ENCODE results near the gene FHOD3. TPM values are rescaled to one million over a fixed set of nuclear protein-coding genes. Genes with fewer than 3 reads are reported as not detected.

FHOD3 gene
- total and polyA plus RNA-seq, 2 experiments from 2014 or later: 2.7 to 8.7 TPM

DNA sequence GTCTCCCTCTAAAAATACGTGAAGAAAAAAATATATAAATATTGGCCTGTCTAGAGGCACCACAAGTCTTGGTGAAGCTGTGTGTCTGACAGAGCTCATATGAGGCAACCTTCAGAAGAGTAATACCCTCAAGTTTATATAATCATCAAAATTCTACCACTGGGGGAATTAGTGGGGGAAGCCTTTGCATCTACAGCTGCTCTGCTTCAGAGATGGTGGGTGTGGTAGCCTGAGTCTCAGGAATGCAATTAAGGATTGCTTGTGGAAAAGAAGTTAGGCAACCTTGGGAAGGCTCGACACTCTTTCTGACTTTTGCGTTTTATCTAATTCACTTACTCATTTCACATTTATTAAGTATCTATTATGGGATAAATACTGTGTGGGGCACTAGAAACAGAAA is 513.9 kb downstream of the FHOD3 start:
- no peak for ATAC-seq
- peaks cover 1% of the 10 kb centered on the region for H3K27me3 Mint-ChIP-seq (ENCODE audit: insufficient read depth, low read depth, poor library complexity)

More for the DNA sequence above, 513.9 kb downstream of the FHOD3 start:
- Histone ChIP-seq H3K4me2 (no peak overlapping the region), H3K27ac (ENCODE audit: low read depth) (no peak overlapping the region), H3K36me3 (ENCODE audit: insufficient read depth) (peaks cover 8% of the 10 kb centered on the region; the same call in 1 of the 2 replicates), H3F3A (replicated peaks; ENCODE audit: low read depth) (no peaks in the 10 kb centered on the region), H3K9me2 (ENCODE audit: insufficient read depth) (no peaks in the 10 kb centered on the region), H3K79me2 (replicated peaks; ENCODE audit: insufficient read depth) (no peaks in the 10 kb centered on the region), H2AFZ (no peak overlapping the region), H3K4me3 (no peak overlapping the region), H4K20me1 (replicated peaks; ENCODE audit: insufficient read depth) (peaks cover 20% of the 10 kb centered on the region), H3K27me3 (ENCODE audit: insufficient read depth) (no peaks in the 10 kb centered on the region), H3K4me1 (ENCODE audit: insufficient read depth) (no peaks in the 10 kb centered on the region)
- TF ChIP-seq EZH2 (IDR thresholded peaks at IDR 0.05; ENCODE audit: low read depth, unreplicated experiment): no peak
- no peak for TF ChIP-seq ZNF462 (CRISPR knock-in tag; IDR thresholded peaks at IDR 0.05)
- TF ChIP-seq POLR2AphosphoS5 (IDR thresholded peaks at IDR 0.05; ENCODE audit: low read depth): no peak
- no peak for TF ChIP-seq JUNB (IDR thresholded peaks at IDR 0.05; ENCODE audit: unreplicated experiment)
- TF ChIP-seq STAT1 (IDR thresholded peaks at IDR 0.05; ENCODE audit: unreplicated experiment): no peak
- TF ChIP-seq, protein P1, sequence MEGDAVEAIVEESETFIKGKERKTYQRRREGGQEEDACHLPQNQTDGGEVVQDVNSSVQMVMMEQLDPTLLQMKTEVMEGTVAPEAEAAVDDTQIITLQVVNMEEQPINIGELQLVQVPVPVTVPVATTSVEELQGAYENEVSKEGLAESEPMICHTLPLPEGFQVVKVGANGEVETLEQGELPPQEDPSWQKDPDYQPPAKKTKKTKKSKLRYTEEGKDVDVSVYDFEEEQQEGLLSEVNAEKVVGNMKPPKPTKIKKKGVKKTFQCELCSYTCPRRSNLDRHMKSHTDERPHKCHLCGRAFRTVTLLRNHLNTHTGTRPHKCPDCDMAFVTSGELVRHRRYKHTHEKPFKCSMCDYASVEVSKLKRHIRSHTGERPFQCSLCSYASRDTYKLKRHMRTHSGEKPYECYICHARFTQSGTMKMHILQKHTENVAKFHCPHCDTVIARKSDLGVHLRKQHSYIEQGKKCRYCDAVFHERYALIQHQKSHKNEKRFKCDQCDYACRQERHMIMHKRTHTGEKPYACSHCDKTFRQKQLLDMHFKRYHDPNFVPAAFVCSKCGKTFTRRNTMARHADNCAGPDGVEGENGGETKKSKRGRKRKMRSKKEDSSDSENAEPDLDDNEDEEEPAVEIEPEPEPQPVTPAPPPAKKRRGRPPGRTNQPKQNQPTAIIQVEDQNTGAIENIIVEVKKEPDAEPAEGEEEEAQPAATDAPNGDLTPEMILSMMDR (conservative IDR thresholded peaks at IDR 0.05; ENCODE audit: low read depth in 2 of 2): no peak
- no peak for TF ChIP-seq NANOG (IDR thresholded peaks at IDR 0.05; ENCODE audit: borderline replicate concordance)
- no peak for TF ChIP-seq ZNF114 (CRISPR knock-in tag; IDR thresholded peaks at IDR 0.05)
- no peak for TF ChIP-seq ZNF331 (CRISPR knock-in tag; IDR thresholded peaks at IDR 0.05; ENCODE audit: low read depth)
- Mint-ChIP-seq H3K36me3 (ENCODE audit: low read depth) (peaks cover 36% of the 10 kb centered on the region), H3K9me3 (no peaks in the 10 kb centered on the region), H3K4me3 (no peak overlapping the region), H3K4me1 (no peaks in the 10 kb centered on the region; the same call in 2 of the 3 replicates), H3K27ac (no peak overlapping the region)
- no peak for DNase-seq (ENCODE audit: low spot score)
